Central memory CD8-positive, alpha-beta T cell (primary cell): ENCODE measurements around the gene TSHZ2.

ENCODE experiments used
- ATAC-seq: fragments of 150-1000 bp; cut with Tn5 transposase; replicated peaks from 2 replicates; pipeline ENCODE4 v1.10.0; 2022; ENCODE audit warnings: mild to moderate bottlenecking, moderate FRiP score, moderate number of reproducible peaks; ENCODE audit not compliant: poor library complexity, severe bottlenecking; ENCODE audit errors: extremely low read depth
- DNase-seq, 2 donors: peaks; one replicate each; pipeline ENCODE4 v3.0.0; 2021; ENCODE audit warnings: low spot score in 2 of 2
- H3K27ac Mint-ChIP-seq: one replicate; pipeline ENCODE4 v1.8.0; 2022; ENCODE audit warnings: low read depth, mild to moderate bottlenecking, moderate library complexity, mixed read lengths
- H3K27me3 Mint-ChIP-seq: one replicate; pipeline ENCODE4 v1.8.0; 2022; ENCODE audit warnings: mixed read lengths
- H3K36me3 Mint-ChIP-seq: one replicate; pipeline ENCODE4 v1.8.0; 2022; ENCODE audit warnings: mild to moderate bottlenecking, moderate library complexity, mixed read lengths; ENCODE audit not compliant: insufficient read depth
- H3K4me1 Mint-ChIP-seq: one replicate; pipeline ENCODE4 v1.8.0; 2022; ENCODE audit warnings: mixed read lengths
- H3K4me3 Mint-ChIP-seq: one replicate; pipeline ENCODE4 v1.8.0; 2022; ENCODE audit warnings: mild to moderate bottlenecking, moderate library complexity, mixed read lengths
- H3K9me3 Mint-ChIP-seq: one replicate; pipeline ENCODE4 v1.8.0; 2022; ENCODE audit warnings: mixed read lengths

Gene TSHZ2

GRCh38 chr20:53283011-53283410 lies 310.9 kb downstream of the TSHZ2 start:
- ATAC-seq (no peak), DNase-seq (no peak)
- no peak overlapping the region for H3K27ac Mint-ChIP-seq
- no peaks in the 10 kb centered on the region for H3K4me1 Mint-ChIP-seq
- no peaks in the 10 kb centered on the region for H3K36me3 Mint-ChIP-seq
- H3K4me3 Mint-ChIP-seq: no peak overlapping the region
- no peaks in the 10 kb centered on the region for H3K9me3 Mint-ChIP-seq
- peaks cover 45% of the 10 kb centered on the region for H3K27me3 Mint-ChIP-seq

- Mint-ChIP-seq H3K4me3 (no peak overlapping the region), H3K27ac (no peak overlapping the region), H3K9me3 (no peaks in the 10 kb centered on the region), H3K36me3 (no peaks in the 10 kb centered on the region), H3K27me3 (peaks cover 51% of the 10 kb centered on the region), H3K4me1 (no peaks in the 10 kb centered on the region)
- no peak for ATAC-seq
- no peak for DNase-seq
These were observed 311.4 kb downstream of the TSHZ2 start for GRCh38 chr20:53283597-53283996.

- DNase-seq (no peak), ATAC-seq (no peak)
- H3K27ac Mint-ChIP-seq: no peak overlapping the region
- H3K27me3 Mint-ChIP-seq: peaks cover 57% of the 10 kb centered on the region
- H3K9me3 Mint-ChIP-seq: no peaks in the 10 kb centered on the region
- H3K36me3 Mint-ChIP-seq: no peaks in the 10 kb centered on the region
- H3K4me1 Mint-ChIP-seq: no peaks in the 10 kb centered on the region
- no peak overlapping the region for H3K4me3 Mint-ChIP-seq
These were observed 312.1 kb downstream of the TSHZ2 start for GRCh38 chr20:53284256-53284655.

- Mint-ChIP-seq H3K36me3 (no peaks in the 10 kb centered on the region), H3K4me3 (no peak overlapping the region), H3K27me3 (peaks cover 62% of the 10 kb centered on the region), H3K27ac (no peak overlapping the region), H3K9me3 (no peaks in the 10 kb centered on the region), H3K4me1 (no peaks in the 10 kb centered on the region)
- DNase-seq (no peak), ATAC-seq (no peak)
These were observed 312.5 kb downstream of the TSHZ2 start for GRCh38 chr20:53284696-53285095.

- Mint-ChIP-seq H3K27ac (no peak overlapping the region), H3K27me3 (peaks cover 77% of the 10 kb centered on the region), H3K36me3 (no peaks in the 10 kb centered on the region), H3K4me3 (no peak overlapping the region), H3K9me3 (no peaks in the 10 kb centered on the region), H3K4me1 (no peaks in the 10 kb centered on the region)
- DNase-seq (no peak), ATAC-seq (no peak)
These were observed 315.3 kb downstream of the TSHZ2 start for GRCh38 chr20:53287357-53288042.

- Mint-ChIP-seq H3K36me3 (no peaks in the 10 kb centered on the region), H3K4me3 (no peak overlapping the region), H3K27ac (no peak overlapping the region), H3K4me1 (no peaks in the 10 kb centered on the region), H3K27me3 (peaks cover 91% of the 10 kb centered on the region), H3K9me3 (no peaks in the 10 kb centered on the region)
- DNase-seq: no peak
- ATAC-seq: no peak
These were observed 319.4 kb downstream of the TSHZ2 start for GRCh38 chr20:53291548-53291947.

GRCh38 chr20:53292347-53292746 lies 320.2 kb downstream of the TSHZ2 start:
- Mint-ChIP-seq H3K4me1 (no peaks in the 10 kb centered on the region), H3K27me3 (peaks cover 91% of the 10 kb centered on the region), H3K9me3 (no peaks in the 10 kb centered on the region), H3K36me3 (no peaks in the 10 kb centered on the region), H3K4me3 (no peak overlapping the region), H3K27ac (no peak overlapping the region)
- DNase-seq: no peak
- no peak for ATAC-seq

GRCh38 chr20:53294804-53295203 lies 322.6 kb downstream of the TSHZ2 start:
- peaks cover 94% of the 10 kb centered on the region for H3K27me3 Mint-ChIP-seq
- H3K4me1 Mint-ChIP-seq: no peaks in the 10 kb centered on the region
- no peak overlapping the region for H3K4me3 Mint-ChIP-seq
- DNase-seq: no peak
- H3K27ac Mint-ChIP-seq: no peak overlapping the region
- no peaks in the 10 kb centered on the region for H3K36me3 Mint-ChIP-seq
- ATAC-seq: no peak
- no peaks in the 10 kb centered on the region for H3K9me3 Mint-ChIP-seq

GRCh38 chr20:53296025-53296424 lies 323.9 kb downstream of the TSHZ2 start:
- no peak for DNase-seq
- Mint-ChIP-seq H3K27ac (no peak overlapping the region), H3K36me3 (no peaks in the 10 kb centered on the region), H3K27me3 (peaks cover 92% of the 10 kb centered on the region), H3K4me1 (no peaks in the 10 kb centered on the region), H3K4me3 (no peak overlapping the region), H3K9me3 (no peaks in the 10 kb centered on the region)
- ATAC-seq: no peak

- H3K27me3 Mint-ChIP-seq: peaks cover 86% of the 10 kb centered on the region
- H3K27ac Mint-ChIP-seq: no peak overlapping the region
- no peak for DNase-seq
- H3K36me3 Mint-ChIP-seq: no peaks in the 10 kb centered on the region
- ATAC-seq: no peak
- no peaks in the 10 kb centered on the region for H3K9me3 Mint-ChIP-seq
- no peak overlapping the region for H3K4me3 Mint-ChIP-seq
- H3K4me1 Mint-ChIP-seq: no peaks in the 10 kb centered on the region
These were observed 324.4 kb downstream of the TSHZ2 start for GRCh38 chr20:53296451-53297153.

- peaks cover 81% of the 10 kb centered on the region for H3K27me3 Mint-ChIP-seq
- no peak overlapping the region for H3K4me3 Mint-ChIP-seq
- no peak for ATAC-seq
- H3K4me1 Mint-ChIP-seq: no peaks in the 10 kb centered on the region
- H3K9me3 Mint-ChIP-seq: no peaks in the 10 kb centered on the region
- no peaks in the 10 kb centered on the region for H3K36me3 Mint-ChIP-seq
- H3K27ac Mint-ChIP-seq: no peak overlapping the region
- DNase-seq: no peak
These were observed 325.0 kb downstream of the TSHZ2 start for GRCh38 chr20:53297154-53297529.

GRCh38 chr20:53298260-53298659 lies 326.1 kb downstream of the TSHZ2 start:
- no peaks in the 10 kb centered on the region for H3K4me1 Mint-ChIP-seq
- H3K36me3 Mint-ChIP-seq: no peaks in the 10 kb centered on the region
- H3K27ac Mint-ChIP-seq: no peak overlapping the region
- no peaks in the 10 kb centered on the region for H3K9me3 Mint-ChIP-seq
- H3K27me3 Mint-ChIP-seq: peaks cover 72% of the 10 kb centered on the region
- ATAC-seq (no peak), DNase-seq (no peak)
- H3K4me3 Mint-ChIP-seq: no peak overlapping the region

- no peak for ATAC-seq
- Mint-ChIP-seq H3K27ac (no peak overlapping the region), H3K36me3 (no peaks in the 10 kb centered on the region), H3K27me3 (peaks cover 68% of the 10 kb centered on the region), H3K4me3 (no peak overlapping the region), H3K9me3 (no peaks in the 10 kb centered on the region), H3K4me1 (no peaks in the 10 kb centered on the region)
- no peak for DNase-seq
These were observed 326.8 kb downstream of the TSHZ2 start for GRCh38 chr20:53298911-53299310.
